GM19395 (cell line): ENCODE results near the gene XPO1.
A peak's percentile ranks its signal among the peaks of the same experiment; 100 is the strongest.
"Not testable (repeated sequence)": the region's sequence is repeated elsewhere in the genome, so short reads cannot be mapped to it uniquely, and the experiment has no call there.

Experiments
- ATAC-seq: cut with Tn5 transposase; IDR thresholded peaks from one replicate; pipeline ENCODE4 v1.9.1; 2021; ENCODE audit warnings: mild to moderate bottlenecking, moderate library complexity; ENCODE audit not compliant: unreplicated experiment

XPO1 gene

DNA sequence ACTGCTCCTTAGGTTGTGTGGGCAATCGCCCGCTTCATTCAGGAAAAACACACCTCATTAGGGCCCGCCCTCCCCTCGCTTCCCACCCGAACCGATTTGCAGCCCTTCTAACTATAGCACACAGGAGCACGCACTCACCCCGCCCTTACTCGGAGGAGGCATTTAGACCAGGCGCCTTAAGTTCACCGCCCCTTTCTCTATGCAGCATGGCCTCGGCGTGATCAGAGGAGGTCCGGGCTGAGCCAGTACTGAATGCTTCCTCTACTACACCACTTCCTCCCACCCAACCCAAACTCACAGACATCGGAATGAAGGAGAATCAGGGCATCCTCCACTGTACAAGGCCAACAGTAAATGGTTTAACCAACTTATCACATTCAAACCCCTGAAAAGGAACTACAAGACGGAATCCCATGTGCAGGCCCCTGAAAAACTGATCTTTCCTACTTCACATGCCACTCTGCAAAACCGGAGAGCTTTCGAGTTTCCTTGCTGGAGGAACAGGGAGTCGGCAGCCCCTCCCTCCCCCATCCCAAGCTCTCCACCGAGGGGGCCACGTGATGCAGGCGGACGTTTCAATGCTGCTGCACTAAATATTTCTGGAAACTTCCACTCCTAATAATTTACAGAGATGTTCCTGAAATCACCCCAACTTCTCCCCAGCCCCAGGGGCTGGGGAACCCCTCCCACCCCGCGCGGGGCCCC lies 1.4 kb downstream of the XPO1 start:
- peak; percentile 53 for ATAC-seq

GRCh38 chr2:61536180-61536571 lies 2.0 kb downstream of the XPO1 start:
- no peak for ATAC-seq

DNA sequence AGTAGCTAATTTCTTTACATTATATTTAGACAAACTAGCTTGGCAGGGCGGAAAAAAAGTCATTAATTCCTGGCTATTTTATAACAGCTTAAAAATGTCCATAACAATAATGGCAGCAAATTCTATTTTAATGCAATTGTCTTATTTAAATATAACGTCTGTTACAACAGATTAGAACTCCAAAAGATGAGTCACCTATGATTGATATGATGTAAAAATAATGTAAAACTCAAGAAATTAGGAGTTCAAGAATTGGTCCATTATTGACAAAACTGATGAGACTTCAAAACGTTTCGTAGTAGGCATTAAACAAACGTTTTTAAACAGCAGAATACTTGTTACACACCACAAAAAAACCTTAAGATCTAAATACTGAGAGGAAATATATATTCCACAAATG lies 2.7 kb downstream of the XPO1 start:
- ATAC-seq = no peak

- ATAC-seq = no peak
Measured at GRCh38 chr2:61534926-61535325, 3.2 kb downstream of the XPO1 start.

DNA sequence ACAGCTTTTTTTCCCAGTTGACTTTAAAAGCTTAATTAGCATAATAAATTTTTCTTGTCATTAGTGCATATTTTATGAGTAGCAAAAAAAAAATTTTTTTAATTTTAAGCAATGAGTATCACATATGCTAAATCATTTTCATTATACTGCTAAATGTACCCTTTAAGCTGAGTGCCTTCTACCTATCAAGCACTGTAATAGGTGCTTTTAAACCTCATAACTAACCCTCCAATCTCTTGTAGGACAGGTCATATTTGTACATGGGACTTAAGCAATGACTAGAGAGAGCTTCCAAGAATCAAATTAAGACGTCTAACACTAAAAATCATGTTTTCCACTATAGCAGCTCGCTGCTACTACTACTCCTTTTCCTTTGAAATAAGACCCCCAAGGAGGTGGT lies 7.4 kb downstream of the XPO1 start:
- ATAC-seq = no peak

- ATAC-seq = no peak
Measured at GRCh38 chr2:61529944-61530735, 8.0 kb downstream of the XPO1 start.

GRCh38 chr2:61520261-61520660 lies 17.9 kb downstream of the XPO1 start:
- no peak for ATAC-seq

DNA sequence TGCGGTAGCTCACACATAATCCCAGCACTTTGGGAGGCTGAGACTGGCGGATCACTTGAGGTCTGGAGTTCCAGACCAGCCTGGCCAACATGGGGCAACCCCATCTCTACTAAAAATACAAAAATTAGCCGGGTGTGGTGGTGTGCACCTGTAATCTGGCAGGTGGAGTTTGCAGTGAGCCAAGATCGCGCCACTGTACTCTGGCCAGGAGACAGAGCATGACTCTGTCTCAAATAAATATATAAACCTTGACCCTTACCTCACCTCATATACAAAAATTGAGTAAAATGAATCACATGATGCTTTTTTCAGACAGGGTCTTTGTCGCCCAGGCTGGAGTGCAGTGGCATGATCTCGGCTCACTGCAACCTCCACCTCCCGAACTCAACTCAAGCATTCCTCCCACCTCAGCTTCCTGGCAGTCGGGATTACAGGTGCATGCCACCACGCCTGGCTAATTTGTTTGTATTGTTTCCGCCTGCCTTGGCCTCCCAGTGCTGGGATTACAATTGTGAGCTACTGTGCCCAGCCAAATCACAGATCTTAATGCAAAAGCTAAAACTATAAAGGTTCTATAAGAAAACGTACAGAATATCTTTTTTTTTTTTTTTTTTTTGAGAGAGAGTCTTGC lies 25.3 kb downstream of the XPO1 start:
- no peak for ATAC-seq

- no peak for ATAC-seq
Measured at GRCh38 chr2:61510674-61511671, 27.2 kb downstream of the XPO1 start.

GRCh38 chr2:61504949-61505348 lies 33.2 kb downstream of the XPO1 start:
- no peak for ATAC-seq

GRCh38 chr2:61499060-61499459 lies 39.1 kb downstream of the XPO1 start:
- no peak for ATAC-seq

GRCh38 chr2:61493523-61493942 lies 44.6 kb downstream of the XPO1 start:
- no peak for ATAC-seq

DNA sequence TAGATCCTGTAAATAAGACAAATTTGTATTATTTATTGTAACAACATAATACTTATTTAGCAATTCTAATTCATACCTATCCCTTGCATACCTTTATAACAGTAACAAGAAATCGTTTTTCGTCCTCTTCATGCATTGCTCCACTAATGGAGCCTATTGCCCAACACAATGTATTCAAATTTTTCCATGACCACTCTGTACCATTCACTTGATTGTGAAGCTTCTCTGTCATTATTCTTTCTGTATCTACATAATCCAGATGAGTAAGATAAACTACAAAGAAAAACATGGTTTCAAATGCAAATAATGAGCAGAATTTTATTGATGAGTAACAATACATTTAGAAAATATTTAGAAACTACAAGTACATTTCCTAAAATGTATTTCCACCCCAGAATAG lies 45.7 kb downstream of the XPO1 start:
- ATAC-seq = no peak

DNA sequence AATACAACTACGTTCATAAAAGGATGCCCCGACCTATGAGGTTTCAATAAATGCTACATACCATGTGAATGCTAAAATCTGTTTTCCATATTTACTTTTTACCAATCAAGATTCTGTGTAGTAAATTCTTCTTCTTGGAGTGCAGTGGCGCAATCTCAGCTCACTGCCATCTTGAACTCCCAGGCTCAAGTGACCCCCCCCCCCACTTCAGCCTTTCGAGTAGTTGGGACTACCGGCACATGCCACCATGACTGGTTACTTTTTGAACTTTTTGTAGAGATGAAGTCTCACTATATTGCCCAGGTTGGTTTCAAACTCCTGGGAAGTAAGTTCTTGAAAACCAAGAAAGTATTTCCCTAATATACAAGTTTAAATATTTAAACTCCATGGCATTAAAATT lies 52.9 kb downstream of the XPO1 start:
- ATAC-seq = no peak

DNA sequence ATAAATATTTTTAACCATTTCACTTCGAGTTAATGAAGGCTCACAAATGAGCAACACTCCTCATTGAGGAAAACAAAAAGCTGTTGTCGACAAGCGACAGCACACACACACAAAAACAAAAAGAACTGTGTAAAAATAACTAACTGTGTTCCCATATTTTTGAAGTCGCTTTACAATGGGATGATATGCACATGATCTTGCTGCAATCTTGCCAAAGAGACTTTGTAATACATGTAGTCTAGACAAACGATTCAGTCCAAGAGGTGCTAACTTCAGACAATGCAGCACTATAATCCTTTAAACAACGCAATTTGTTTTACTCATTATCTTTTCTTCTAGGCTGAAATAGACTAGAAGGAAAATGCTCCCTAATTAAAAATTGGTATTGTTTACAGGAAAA lies 60.1 kb downstream of the XPO1 start:
- ATAC-seq = no peak

DNA sequence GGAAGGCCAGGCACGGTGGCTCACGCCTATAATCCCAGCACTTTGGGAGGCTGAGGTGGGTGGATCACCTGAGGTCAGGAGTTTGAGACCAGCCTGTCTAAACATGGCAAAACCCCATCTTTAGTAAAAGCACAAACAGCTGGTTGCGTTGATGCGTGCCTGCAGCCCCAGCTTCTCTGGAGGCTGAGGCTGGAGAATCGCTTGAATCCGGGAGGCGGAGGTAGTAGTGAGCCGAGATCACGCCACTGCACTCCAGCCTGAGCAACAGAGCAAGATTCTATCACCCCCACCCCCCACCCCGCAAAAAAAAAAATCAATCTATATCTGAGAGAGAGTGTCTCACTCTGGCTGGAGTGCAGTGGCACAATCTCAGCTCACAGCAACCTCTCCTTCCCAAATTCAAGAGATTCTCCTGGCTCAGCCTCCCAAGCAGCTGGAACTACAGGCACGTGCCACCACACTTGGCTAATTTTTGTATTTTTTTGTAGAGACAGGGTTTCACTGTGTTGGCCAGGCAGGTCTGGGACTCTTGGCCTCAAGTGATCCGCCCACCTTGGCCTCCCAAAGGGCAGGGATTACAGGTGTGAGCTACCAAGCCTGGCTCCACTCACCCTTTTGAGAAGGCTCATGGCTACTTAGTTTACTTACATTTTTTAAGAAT lies 61.1 kb downstream of the XPO1 start:
- ATAC-seq = not testable (repeated sequence)

- peak; percentile 4 for ATAC-seq
Measured at GRCh38 chr2:61471905-61472805, 66.0 kb downstream of the XPO1 start.

DNA sequence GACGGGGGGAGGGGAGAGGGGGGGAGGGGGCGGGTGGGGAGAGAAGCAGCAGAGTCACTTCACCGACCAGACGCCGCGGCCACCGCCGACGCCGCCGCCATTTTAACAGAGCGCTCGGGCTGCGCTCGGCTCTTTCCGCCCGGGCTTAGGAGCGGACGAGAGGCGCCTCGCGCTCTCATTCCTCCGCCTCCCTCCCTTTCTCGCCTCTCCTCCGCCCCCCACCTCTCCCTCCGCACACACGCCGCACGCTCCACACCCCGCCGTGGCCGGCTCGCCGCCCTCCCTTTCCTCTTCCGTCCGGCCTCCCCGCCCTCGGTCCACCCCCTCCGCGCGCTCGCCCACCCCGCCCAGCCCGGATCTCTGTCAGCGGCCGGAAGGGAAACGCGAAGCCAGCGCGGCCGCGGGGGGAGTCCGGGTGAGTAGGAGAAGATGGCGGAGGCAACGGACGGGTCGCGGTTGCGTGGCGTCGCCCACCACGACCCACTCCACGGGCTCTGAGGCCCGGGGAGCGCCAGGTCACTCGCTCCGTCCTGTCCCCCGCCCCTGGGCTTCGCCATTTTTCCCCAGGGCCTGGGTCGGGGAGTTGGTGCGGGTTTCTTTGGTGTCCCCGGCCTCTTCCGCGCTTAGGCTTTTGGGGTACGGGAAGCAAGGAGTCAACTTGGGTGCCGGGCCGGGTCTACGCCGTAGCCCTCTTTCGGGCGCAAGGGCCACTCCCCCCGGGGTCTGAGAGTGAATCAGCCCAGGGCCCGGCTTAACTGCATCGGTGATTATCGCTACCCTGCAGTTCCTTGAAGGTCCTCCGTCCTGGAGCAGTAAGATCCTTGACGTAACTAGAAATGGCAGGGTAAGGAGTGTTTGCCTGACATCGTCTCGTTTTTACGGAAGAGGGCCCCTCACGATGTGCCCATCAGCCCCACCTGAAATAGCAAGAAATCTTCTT lies 66.9 kb downstream of the XPO1 start, which contains the start of gene USP34:
Gene USP34, minus strand, starts transcription at position 123 of the 940 bp plus-strand sequence. CDS start 395 bp downstream, outside the sequence.
- ATAC-seq = peak; percentile 76
